ENCODE data around the gene NISCH. TPM values are rescaled to one million over a fixed set of nuclear protein-coding genes. Genes with fewer than 3 reads are reported as not detected.

The NISCH gene
- total RNA-seq, 1 donor from 2014 or later = 58.3 TPM

- peaks cover 33 to 37% of the 10 kb centered on the region in 2 donors for H3K36me3 ChIP-seq
- peak within 1 kb of the TSS; percentile 32 to 52 for H3K4me3 ChIP-seq
- intact Hi-C loops (cut with DNase I) = no loop called here
- H3K27ac ChIP-seq = peak within 1 kb of the TSS; percentile 32 to 33
- H3K27me3 ChIP-seq = no peaks in the 10 kb centered on the region
- DNase-seq (ENCODE audit: low spot score in 2 of 2) = no peak
- no peak for TF ChIP-seq CTCF (IDR thresholded peaks at IDR 0.05)
- H3K4me1 ChIP-seq = peaks cover 0 to 1% of the 10 kb centered on the region in 2 donors
- H3K9me3 ChIP-seq = no peaks in the 10 kb centered on the region
Measured at GRCh38 chr3:52494886-52495495, 39.6 kb downstream of the NISCH start, which contains the start of gene STAB1. Gene STAB1 (plus strand): TSS chr3:52495338. CDS start chr3:52495414, 76 bp downstream.

- H3K4me1 ChIP-seq = no peaks in the 10 kb centered on the region
- H3K36me3 ChIP-seq = peaks cover 23 to 27% of the 10 kb centered on the region in 2 donors
- H3K9me3 ChIP-seq = no peaks in the 10 kb centered on the region
- TF ChIP-seq CTCF (IDR thresholded peaks at IDR 0.05) = no peak
- H3K27ac ChIP-seq = peak overlapping the region; percentile 8 to 32
- no peak for DNase-seq (ENCODE audit: low spot score in 2 of 2)
- H3K27me3 ChIP-seq = no peaks in the 10 kb centered on the region
- intact Hi-C loops (cut with DNase I) = no loop called here
- peak overlapping the region; percentile 32 to 52 for H3K4me3 ChIP-seq
Measured at GRCh38 chr3:52495777-52496602, 40.6 kb downstream of the NISCH start.

GRCh38 chr3:52498137-52499054, 43.0 kb downstream of the NISCH start:
- H3K27me3 ChIP-seq = no peaks in the 10 kb centered on the region
- intact Hi-C loops (cut with DNase I) = no loop called here
- H3K27ac ChIP-seq = no peak overlapping the region
- peaks cover 1 to 3% of the 10 kb centered on the region in 2 donors for H3K36me3 ChIP-seq
- H3K9me3 ChIP-seq = no peaks in the 10 kb centered on the region
- no peak overlapping the region for H3K4me3 ChIP-seq
- H3K4me1 ChIP-seq = no peaks in the 10 kb centered on the region
- DNase-seq (ENCODE audit: low spot score in 2 of 2) = peak; percentile 38 to 81
- TF ChIP-seq CTCF (IDR thresholded peaks at IDR 0.05) = no peak

- DNase-seq (ENCODE audit: low spot score in 2 of 2) = no peak
- no peak overlapping the region for H3K4me3 ChIP-seq
- no peaks in the 10 kb centered on the region for H3K36me3 ChIP-seq
- H3K27me3 ChIP-seq = no peaks in the 10 kb centered on the region
- H3K9me3 ChIP-seq = no peaks in the 10 kb centered on the region
- intact Hi-C loops (cut with DNase I) = no loop called here
- no peak for TF ChIP-seq CTCF (IDR thresholded peaks at IDR 0.05)
- H3K27ac ChIP-seq = no peak overlapping the region
- H3K4me1 ChIP-seq = no peaks in the 10 kb centered on the region
Measured at GRCh38 chr3:52501046-52501445, 45.6 kb downstream of the NISCH start.

- TF ChIP-seq CTCF (IDR thresholded peaks at IDR 0.05) = no peak
- H3K4me3 ChIP-seq = no peak overlapping the region
- no peaks in the 10 kb centered on the region for H3K4me1 ChIP-seq
- DNase-seq (ENCODE audit: low spot score in 2 of 2) = no peak
- H3K27ac ChIP-seq = no peak overlapping the region
- H3K36me3 ChIP-seq = no peaks in the 10 kb centered on the region
- H3K27me3 ChIP-seq = no peaks in the 10 kb centered on the region
- no peaks in the 10 kb centered on the region for H3K9me3 ChIP-seq
- intact Hi-C loops (cut with DNase I) = no loop called here
Measured at GRCh38 chr3:52502001-52502400, 46.6 kb downstream of the NISCH start.
